IMR-90 (cell line): ENCODE measurements around the gene ZNF497. TPM values are rescaled to one million over a fixed set of nuclear protein-coding genes. Genes with fewer than 3 reads are reported as not detected.

Experiments used
- ATAC-seq: fragments of 200-7000 bp; cut with Tn5 transposase; 2 replicates; pipeline ENCODE4 v1.9.1; 2020; ENCODE audit warnings: low read depth, mild to moderate bottlenecking, moderate library complexity
- BruUV-seq: library from RNA; stranded (reverse); fragments of 400-500 nt; replicated peaks from 2 replicates; lab custom pipeline; 2021; lab: Mats Ljungman, UMichigan
- CTCF ChIA-PET: fragments of 300-600 bp; formaldehyde crosslinking; extraction: SDS; loops from one replicate; lab custom pipeline; 2021; ENCODE audit warnings: antibody characterized with exemption; lab: Yijun Ruan, JAX
- POLR2A ChIA-PET: fragments of 300-600 bp; sonication (Branson Sonifier 250); formaldehyde crosslinking; loops from one replicate; lab custom pipeline; 2022; ENCODE audit warnings: antibody characterized with exemption; ENCODE audit not compliant: unreplicated experiment; lab: Charles Lee
- DNase-seq: peaks from one replicate; pipeline ENCODE4 v3.0.0; 2013
- H2AFZ ChIP-seq: replicated peaks from 2 replicates; pipeline ENCODE3; 2013; ENCODE audit warnings: low read length, mild to moderate bottlenecking; ENCODE audit not compliant: poor library complexity
- H2AK5ac ChIP-seq: 2 replicates; pipeline ENCODE4 v1.6.1; 2013; ENCODE audit warnings: low read depth, low read length, inconsistent platforms
- H2AK9ac ChIP-seq: replicated peaks from 2 replicates; pipeline ENCODE3; 2013; ENCODE audit warnings: mild to moderate bottlenecking, low read depth, low read length, moderate library complexity; ENCODE audit not compliant: poor library complexity
- H2BK120ac ChIP-seq: 2 replicates; pipeline ENCODE4 v1.6.1; 2013; ENCODE audit warnings: low read depth, low read length, inconsistent platforms
- H2BK15ac ChIP-seq: 3 replicates; pipeline ENCODE4 v1.6.1; 2013; ENCODE audit warnings: low read depth, low read length, inconsistent platforms
- H2BK20ac ChIP-seq: 2 replicates; pipeline ENCODE4 v1.6.1; 2013; ENCODE audit warnings: low read depth, mild to moderate bottlenecking, inconsistent platforms, low read length, moderate library complexity
- H2BK5ac ChIP-seq: 2 replicates; pipeline ENCODE4 v1.6.1; 2013; ENCODE audit warnings: mild to moderate bottlenecking, low read depth, low read length, inconsistent platforms; ENCODE audit not compliant: poor library complexity, severe bottlenecking
- H3K14ac ChIP-seq: replicated peaks from 2 replicates; pipeline ENCODE4 v1.6.1; 2013; ENCODE audit warnings: low read depth, low read length, inconsistent platforms
- H3K18ac ChIP-seq: 2 replicates; pipeline ENCODE4 v1.6.1; 2013; ENCODE audit warnings: low read depth, low read length, control low read depth
- H3K23ac ChIP-seq: 2 replicates; pipeline ENCODE4 v1.6.1; 2013; ENCODE audit warnings: low read depth, low read length, inconsistent platforms
- H3K27ac ChIP-seq: 2 replicates; pipeline ENCODE4 v1.5.1; 2013; ENCODE audit warnings: mild to moderate bottlenecking, control low read depth, low read length; ENCODE audit not compliant: insufficient read depth
- H3K27me3 ChIP-seq: 2 replicates; pipeline ENCODE4 v1.6.1; 2013; ENCODE audit warnings: low read length; ENCODE audit not compliant: control insufficient read depth, insufficient read depth
- H3K36me3 ChIP-seq: 2 replicates; pipeline ENCODE4 v1.6.1; 2013; ENCODE audit warnings: low read length, mixed read lengths; ENCODE audit not compliant: control insufficient read depth, insufficient read depth
- H3K4ac ChIP-seq: 2 replicates; pipeline ENCODE4 v1.6.1; 2013; ENCODE audit warnings: low read depth, low read length, inconsistent platforms
- H3K4me1 ChIP-seq: 2 replicates; pipeline ENCODE4 v1.6.1; 2013; ENCODE audit warnings: low read length, mixed read lengths; ENCODE audit not compliant: control insufficient read depth, insufficient read depth
- H3K4me2 ChIP-seq: 2 replicates; pipeline ENCODE4 v1.6.1; 2013; ENCODE audit warnings: low read depth, mild to moderate bottlenecking, control low read depth, low read length, moderate library complexity
- H3K4me3 ChIP-seq: 2 replicates; pipeline ENCODE4 v1.5.1; 2013; ENCODE audit warnings: low read depth, mild to moderate bottlenecking, control low read depth, low read length, moderate library complexity; ENCODE audit not compliant: insufficient read depth
- H3K56ac ChIP-seq: 2 replicates; pipeline ENCODE4 v1.6.1; 2013; ENCODE audit warnings: low read length, inconsistent platforms; ENCODE audit not compliant: insufficient read depth; ENCODE audit errors: extremely low read depth
- H3K79me1 ChIP-seq, 2 experiments: 2 replicates each; pipeline ENCODE4 v1.6.1; 2013; ENCODE audit warnings: low read length in 2 of 2, inconsistent platforms in 1 of 2, low read depth in 1 of 2
- H3K9ac ChIP-seq: 2 replicates; pipeline ENCODE4 v1.6.1; 2013; ENCODE audit warnings: low read depth, low read length, control low read depth
- H3K9me1 ChIP-seq: 2 replicates; pipeline ENCODE4 v1.6.1; 2013; ENCODE audit warnings: low read length, inconsistent platforms; ENCODE audit not compliant: insufficient read depth
- H3K9me3 ChIP-seq: 2 replicates; pipeline ENCODE4 v1.6.1; 2013; ENCODE audit warnings: low read length; ENCODE audit not compliant: control insufficient read depth, insufficient read depth
- H4K20me1 ChIP-seq: 2 replicates; pipeline ENCODE4 v1.6.1; 2013; ENCODE audit warnings: low read length, inconsistent platforms; ENCODE audit not compliant: insufficient read depth
- H4K5ac ChIP-seq: 2 replicates; pipeline ENCODE4 v1.6.1; 2013; ENCODE audit warnings: mild to moderate bottlenecking, low read depth, low read length, control low read depth
- H4K8ac ChIP-seq, 2 experiments: 2 replicates each; pipeline ENCODE4 v1.6.1; 2013; ENCODE audit warnings: low read depth in 2 of 2, low read length in 2 of 2, control low read depth in 1 of 2, inconsistent platforms in 1 of 2
- H4K91ac ChIP-seq: 2 replicates; pipeline ENCODE4 v1.6.1; 2013; ENCODE audit warnings: low read depth, low read length, inconsistent platforms; ENCODE audit not compliant: insufficient read depth
- MAFK ChIP-seq: IDR thresholded peaks from 2 replicates; pipeline ENCODE4 v1.6.1; 2012; ENCODE audit warnings: low read depth, low read length, improper control_type of control experiment
- MXI1 ChIP-seq: IDR thresholded peaks from 2 replicates; pipeline ENCODE4 v1.6.1; 2012; ENCODE audit warnings: low read depth, mild to moderate bottlenecking, low read length, moderate library complexity, borderline replicate concordance
- NFE2L2 ChIP-seq: fragments of 150-350 bp; IDR thresholded peaks from 2 replicates; pipeline ENCODE4 v1.6.1; 2016; ENCODE audit warnings: low read depth, mild to moderate bottlenecking, low read length
- RCOR1 ChIP-seq: IDR thresholded peaks from 2 replicates; pipeline ENCODE4 v1.6.1; 2012; ENCODE audit warnings: mild to moderate bottlenecking, low read length, improper control_type of control experiment; ENCODE audit not compliant: insufficient replicate concordance
- RFX5 ChIP-seq: IDR thresholded peaks from 2 replicates; pipeline ENCODE4 v1.8.0; 2012; ENCODE audit warnings: low read depth, mild to moderate bottlenecking, low read length, moderate library complexity
- USF2 ChIP-seq: fragments of 150-350 bp; IDR thresholded peaks from 2 replicates; pipeline ENCODE4 v1.6.1; 2017; ENCODE audit warnings: mild to moderate bottlenecking, antibody characterized with exemption, low read length, low read depth
- WGBS, 2 experiments: methylation state at CpG; one replicate each; pipeline versions ENCODE4 v1.1.5 to v1.1.7; 2013; ENCODE audit warnings: missing lambda C conversion rate in 2 of 2; ENCODE audit not compliant: insufficient read length in 1 of 2; ENCODE audit errors: extremely low coverage in 2 of 2; 5-methylcytosine and 5-hydroxymethylcytosine counted together
- dilution Hi-C: fragments of 300-500 bp; cut with HindIII; formaldehyde crosslinking; loops from one replicate; pipeline ENCODE4 v1.14.3; 2018; ENCODE audit warnings: low sequenced_read_pairs; ENCODE audit not compliant: unreplicated experiment
- in situ Hi-C: fragments of 300-500 bp; cut with MboI; formaldehyde crosslinking; loops from 3 replicates; pipeline ENCODE4 v1.14.3; 2019; ENCODE audit warnings: low sequenced_read_pairs, inconsistent platforms, mixed read lengths
- intact Hi-C: fragments of 100-400 bp; cut with micrococcal nuclease; formaldehyde crosslinking; loops from 2 replicates; pipeline ENCODE4 v1.10.0; 2022
- polyA plus RNA-seq, 3 experiments: library from polyadenylated mRNA; depleted of rRNA; stranded (reverse); fragments of >200 nt; gene quantifications; 2 replicates each; pipeline ENCODE4 v1.2.3, GENCODE V29; 2012; ENCODE audit warnings: low replicate concordance in 1 of 3
- total RNA-seq: library from RNA; depleted of rRNA; stranded (reverse); fragments of >200 nt; gene quantifications from 2 replicates; pipeline ENCODE4 v1.2.3, GENCODE V29; 2012

The ZNF497 gene
- total and polyA plus RNA-seq, 2 of the 4 experiments (the other 2 are of a cell fraction), result 0.18 to 0.24 TPM

DNA sequence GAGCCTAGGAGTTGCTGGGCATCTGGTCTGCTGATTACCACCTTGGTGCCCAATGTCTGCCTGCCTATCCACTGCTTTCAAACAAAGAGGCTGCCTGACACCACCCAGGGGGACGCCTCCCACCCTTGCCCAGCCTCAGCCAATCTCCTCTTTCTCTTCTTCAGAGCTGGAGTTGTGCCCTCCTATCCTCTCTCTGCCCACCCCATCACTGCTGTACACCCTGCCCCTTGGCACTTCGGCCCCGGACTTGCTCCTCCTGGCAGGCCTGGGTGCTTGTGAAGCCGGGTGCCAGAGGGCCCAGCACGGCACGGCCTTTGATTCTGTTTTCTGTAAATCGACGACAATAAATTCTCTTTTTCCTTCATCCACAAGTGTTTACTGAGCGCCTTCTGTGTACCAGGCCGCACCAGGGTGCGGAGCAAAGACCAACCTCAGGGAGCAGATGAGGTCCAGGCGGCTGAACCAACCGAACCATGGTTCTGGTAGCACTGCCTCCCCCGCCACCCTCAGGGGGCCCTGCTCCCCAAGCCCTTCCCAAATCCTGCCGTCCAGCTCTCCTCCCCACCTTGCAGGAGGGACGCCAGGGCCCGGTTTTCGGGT lies 37.9 kb upstream of the ZNF497 start:
- Histone ChIP-seq H3K27ac (peak overlapping the region; percentile 19; the same call in 1 of the 2 replicates), H4K91ac (peak overlapping the region; percentile 82; the same call in 1 of the 2 replicates), H2AFZ (peak overlapping the region; percentile 99), H3K9ac (peak overlapping the region; percentile 60), H2BK5ac (no peak overlapping the region), H2BK20ac (no peak overlapping the region), H3K18ac (no peak overlapping the region), H3K9me1 (no peaks in the 10 kb centered on the region), H3K79me1 (peaks cover 0 to 10% of the 10 kb centered on the region in 2 experiments; a peak in 2 of 4 replicates), H2AK5ac (peak overlapping the region; percentile 88; the same call in 1 of the 2 replicates), H3K14ac (0 out of 2 replicates have a peak overlapping the region, but pooled peaks have one; percentile 86), H2BK120ac (peak overlapping the region; percentile 34; the same call in 1 of the 2 replicates), H3K4me3 (peak overlapping the region; percentile 52), H3K23ac (peak overlapping the region; percentile 95; the same call in 1 of the 2 replicates), H3K4ac (peak overlapping the region; percentile 81), H2BK15ac (no peak overlapping the region), H4K5ac (peak overlapping the region; percentile 51), H3K56ac (no peak overlapping the region), H4K20me1 (no peaks in the 10 kb centered on the region; the same call in 1 of the 2 replicates), H3K4me2 (peak overlapping the region; percentile 93), H3K9me3 (no peaks in the 10 kb centered on the region), H3K36me3 (no peaks in the 10 kb centered on the region), H4K8ac (peak overlapping the region; percentile 79 to 94; a peak in 3 of 4 replicates), H3K4me1 (peaks cover 5% of the 10 kb centered on the region), H2AK9ac (peak overlapping the region; percentile 95), H3K27me3 (no peaks in the 10 kb centered on the region)
- no peak for TF ChIP-seq NFE2L2
- TF ChIP-seq USF2, result no peak
- no peak for TF ChIP-seq MXI1
- TF ChIP-seq RCOR1, result no peak
- no peak for TF ChIP-seq MAFK
- TF ChIP-seq RFX5, result no peak
- DNase-seq (no peak), ATAC-seq (no peak)
- WGBS, 2 experiments, result 41% methylated on average over 13 of the region's 18 CpGs; no CpG with 5 or more reads in 1 of the 2 experiments
- POLR2A ChIA-PET, result no interaction called here
- in situ Hi-C loops (no loop called here), intact Hi-C loops (no loop called here), dilution Hi-C loops (no loop called here)
- no TSS peak for BruUV-seq
- CTCF ChIA-PET, result no interaction called here
